K562 (cell line): ENCODE measurements around the gene SLC11A1. TPM values are rescaled to one million over a fixed set of nuclear protein-coding genes. Genes with fewer than 3 reads are reported as not detected.

Source experiments
- ATAC-seq: fragments of 200-7000 bp; cut with Tn5 transposase; 3 replicates; pipeline ENCODE4 v1.9.1; 2020; ENCODE audit warnings: moderate library complexity
- BruUV-seq: library from RNA; stranded (reverse); fragments of 400-500 nt; replicated peaks from 2 replicates; lab custom pipeline; 2021; lab: Mats Ljungman, UMichigan
- CTCF ChIA-PET: fragments of 300-600 bp; formaldehyde crosslinking; extraction: SDS; loops from one replicate; lab custom pipeline; 2021; ENCODE audit warnings: low intra/inter-chr PET ratio; lab: Yijun Ruan, JAX
- POLR2A ChIA-PET: fragments of 300-600, 350-650 bp; sonication (Branson Sonifier 250); formaldehyde crosslinking; extraction: SDS; loops from one replicate; lab custom pipeline; 2021; ENCODE audit warnings: antibody characterized with exemption, inconsistent platforms; lab: Yijun Ruan, JAX
- DNase-seq, 4 experiments: peaks; one replicate each; pipeline versions ENCODE4 v3.0.0 to v3.0.0-alpha.2; 2011 to 2018; ENCODE audit warnings: low spot score in 3 of 4, mixed read lengths in 3 of 4; ENCODE audit errors: extremely low read depth in 1 of 4
- FAIRE-seq: peaks from 2 replicates; lab custom pipeline; 2011; peaks lifted over from hg19 to GRCh38; lab: Jason Lieb, UNC
- H2AFZ ChIP-seq: 2 replicates; pipeline ENCODE4 v1.6.0; 2011; ENCODE audit warnings: low read depth, low read length, control low read depth, inconsistent platforms
- H3K27ac ChIP-seq: fragments of 200-600 bp; 3 replicates; pipeline ENCODE4 v1.8.0; 2011; ENCODE audit warnings: low read depth, mild to moderate bottlenecking, control low read depth, inconsistent platforms, low read length, moderate library complexity, mixed read lengths; ENCODE audit errors: extremely low read depth
- H3K27me3 ChIP-seq, 2 experiments: fragments of 300-600 bp in 1 of 2; 2 replicates in 1 of 2; 3 replicates in 1 of 2; pipeline versions ENCODE4 v1.6.0 to v1.8.0; 2011; ENCODE audit warnings: inconsistent platforms in 2 of 2, low read length in 2 of 2, mild to moderate bottlenecking in 1 of 2, mixed read lengths in 1 of 2, moderate library complexity in 1 of 2; ENCODE audit not compliant: control insufficient read depth in 2 of 2, insufficient read depth in 2 of 2
- H3K36me3 ChIP-seq: fragments of 300-600 bp; 3 replicates; pipeline ENCODE4 v1.8.0; 2011; ENCODE audit warnings: mild to moderate bottlenecking, low read length, inconsistent platforms; ENCODE audit not compliant: control insufficient read depth, insufficient read depth
- H3K4me1 ChIP-seq, 2 experiments: fragments of 200-600 bp in 1 of 2; replicated peaks in 1 of 2; 2 replicates in 1 of 2; 3 replicates in 1 of 2; pipeline versions ENCODE4 v1.5.1 to v1.8.0; 2011; ENCODE audit warnings: inconsistent platforms in 2 of 2, low read length in 2 of 2, mild to moderate bottlenecking in 1 of 2, mixed read lengths in 1 of 2, moderate library complexity in 1 of 2; ENCODE audit not compliant: control insufficient read depth in 2 of 2, insufficient read depth in 2 of 2
- H3K4me2 ChIP-seq: 2 replicates; pipeline ENCODE4 v1.6.1; 2011; ENCODE audit warnings: low read length, control low read depth, inconsistent platforms, mixed read lengths; ENCODE audit not compliant: insufficient read depth
- H3K4me3 ChIP-seq: fragments of 200-600 bp; sonication (generic), shearing (Covaris generic); 2 replicates; pipeline ENCODE4 v1.5.1; 2016; ENCODE audit warnings: control low read depth, inconsistent platforms
- H3K79me2 ChIP-seq: fragments of 200-600 bp; 3 replicates; pipeline ENCODE4 v1.8.0; 2011; ENCODE audit warnings: low read length, inconsistent platforms; ENCODE audit not compliant: control insufficient read depth, insufficient read depth
- H3K9ac ChIP-seq, 2 experiments: 2 replicates each; pipeline versions ENCODE4 v1.6.0 to v1.6.1; 2011; ENCODE audit warnings: low read depth in 2 of 2, low read length in 2 of 2, control low read depth in 1 of 2, inconsistent platforms in 1 of 2, mild to moderate bottlenecking in 1 of 2, mixed read lengths in 1 of 2; ENCODE audit not compliant: insufficient read depth in 1 of 2
- H3K9me1 ChIP-seq: one replicate; pipeline ENCODE4 v1.6.0; 2011; ENCODE audit warnings: inconsistent platforms, mild to moderate bottlenecking, low read length, moderate library complexity; ENCODE audit not compliant: control insufficient read depth, insufficient read depth
- H3K9me3 ChIP-seq: replicated peaks from 2 replicates; pipeline ENCODE4 v1.5.1; 2011; ENCODE audit warnings: low read depth, low read length, inconsistent platforms; ENCODE audit not compliant: control insufficient read depth, insufficient read depth
- H4K20me1 ChIP-seq: replicated peaks from 2 replicates; pipeline ENCODE4 v1.6.1; 2011; ENCODE audit warnings: low read length, inconsistent platforms, mixed read lengths; ENCODE audit not compliant: control insufficient read depth, insufficient read depth
- BDP1 ChIP-seq: IDR thresholded peaks from 3 replicates; pipeline ENCODE4 v1.6.1; 2011; ENCODE audit not compliant: insufficient read length, insufficient read depth
- BRD9 ChIP-seq: fragments of 450-650 bp; IDR thresholded peaks from 2 replicates; pipeline ENCODE4 v1.6.1; 2018; ENCODE audit warnings: low read depth; ENCODE audit not compliant: partially characterized antibody
- EP400 ChIP-seq: fragments of 450-650 bp; IDR thresholded peaks from 2 replicates; pipeline ENCODE4 v1.6.1; 2017; ENCODE audit warnings: antibody characterized with exemption, mild to moderate bottlenecking, moderate library complexity
- ETS2 ChIP-seq: IDR thresholded peaks from 2 replicates; pipeline ENCODE4 v1.6.1; 2016; ENCODE audit warnings: borderline replicate concordance, missing genetic modification characterization, mild to moderate bottlenecking, moderate library complexity, missing compliant biosample characterization; ENCODE audit not compliant: poor library complexity, severe bottlenecking
- ZBTB33 ChIP-seq: sonication (generic); formaldehyde crosslinking; IDR thresholded peaks from 2 replicates; pipeline ENCODE4 v1.8.1; 2023; ENCODE audit warnings: mild to moderate bottlenecking, missing genetic modification reagents
- ZNF609 ChIP-seq: sonication (generic); formaldehyde crosslinking; IDR thresholded peaks from 2 replicates; pipeline ENCODE4 v1.8.1; 2023; ENCODE audit warnings: missing genetic modification reagents, mild to moderate bottlenecking, borderline replicate concordance
- WGBS: fragments of 100-300 bp; shearing (Covaris generic); methylation state at CpG from one replicate; pipeline ENCODE4 v1.1.6; 2016; ENCODE audit warnings: low coverage, mixed read lengths; ENCODE audit not compliant: insufficient coverage; ENCODE audit errors: missing lambda C conversion rate; 5-methylcytosine and 5-hydroxymethylcytosine counted together
- in situ Hi-C: fragments of 300-500 bp; cut with MboI; formaldehyde crosslinking; loops from 4 replicates; pipeline ENCODE4 v1.15.0; 2018; ENCODE audit warnings: inconsistent platforms, mixed read lengths
- intact Hi-C: fragments of 100-400 bp; cut with micrococcal nuclease; formaldehyde crosslinking; loops from 2 replicates; pipeline ENCODE4 v1.14.2; 2022
- polyA plus RNA-seq, 8 experiments: library from polyadenylated mRNA; depleted of rRNA in 4 of 8; stranded (reverse) in 5 of 8; unstranded in 3 of 8; fragments of >200 nt; fragmentation: Nextera tagmentation in 2 of 8; fragmentation: Illumina TruSeq in 1 of 8; extraction: Ambion mirVana in 2 of 8; extraction: Trizol in 1 of 8; gene quantifications; 2 replicates each; pipeline versions ENCODE4 v1.2.1 to v1.2.3, GENCODE V29; 2011 to 2014; ENCODE audit warnings: inconsistent platforms in 1 of 8, missing spikeins in 1 of 8
- total RNA-seq, 7 experiments: library from RNA; depleted of rRNA in 6 of 7; stranded (reverse); fragments of >200 nt in 6 of 7; fragmentation: Illumina TruSeq in 2 of 7; extraction: Trizol in 2 of 7; gene quantifications; 2 replicates each; pipeline versions ENCODE4 v1.2.1 to v1.2.3, GENCODE V29; 2011 to 2021; ENCODE audit warnings: low replicate concordance in 1 of 7

The SLC11A1 gene
- total and polyA plus RNA-seq, 9 of the 15 experiments (the other 6 are each of a cell fraction or from before 2014, with no cell fraction given): 0.35 to 1.6 (median 0.65) TPM

- BruUV-seq: no TSS peak
- H3K4me2 ChIP-seq: no peak overlapping the region
Observed at GRCh38 chr2:218370410-218371063, 11.5 kb upstream of the SLC11A1 start.

More at GRCh38 chr2:218370410-218371063, 11.5 kb upstream of the SLC11A1 start:
- no peak for TF ChIP-seq ZNF609 (CRISPR knock-in tag)
- no peak for TF ChIP-seq ETS2 (tag)
- no peak for TF ChIP-seq ZBTB33 (CRISPR knock-in tag)
- TF ChIP-seq EP400: no peak
- TF ChIP-seq BRD9: no peak
- no peak for TF ChIP-seq BDP1
- no peaks in the 10 kb centered on the region for H4K20me1 ChIP-seq
- H3K79me2 ChIP-seq: peaks cover 6% of the 10 kb centered on the region; the same call in 2 of the 3 replicates
- no peak overlapping the region for H3K9ac ChIP-seq
- ATAC-seq: no peak
- no peak for DNase-seq
- intact Hi-C loops: no loop called here
- peaks cover 6 to 22% of the 10 kb centered on the region in 2 experiments; a peak in 4 of 5 replicates for H3K4me1 ChIP-seq
- no peaks in the 10 kb centered on the region for H3K36me3 ChIP-seq
- no peak overlapping the region for H3K4me3 ChIP-seq
- H2AFZ ChIP-seq: no peak overlapping the region
- H3K9me1 ChIP-seq: no peaks in the 10 kb centered on the region
- CTCF ChIA-PET: no interaction called here
- no peaks in the 10 kb centered on the region for H3K9me3 ChIP-seq
- POLR2A ChIA-PET: interaction anchor here (0.7 kb wide), 1 partner anchor 23 kb away, joined by 3 read pairs; no protein-coding TSS in a partner anchor
- FAIRE-seq: no peak
- in situ Hi-C loops: no loop called here
- H3K27ac ChIP-seq: no peak overlapping the region
- no peaks in the 10 kb centered on the region for H3K27me3 ChIP-seq
- WGBS: 62% methylated on average over 11 of the region's 11 CpGs
